B cell (primary cell): Measurements from ENCODE around the gene MAL. TPM values are rescaled to one million over a fixed set of nuclear protein-coding genes. Genes with fewer than 3 reads are reported as not detected.

Experiments
- ATAC-seq: fragments of 200-7000 bp; cut with Tn5 transposase; one replicate; pipeline ENCODE4 v1.10.0; 2021; ENCODE audit warnings: low read depth, mild to moderate bottlenecking, moderate number of reproducible peaks, moderate library complexity
- CTCF ChIA-PET: fragments of 350-600 bp; sonication (Branson Sonifier 250); formaldehyde crosslinking; loops from one replicate; lab custom pipeline; 2021; ENCODE audit warnings: antibody characterized with exemption, inconsistent platforms; lab: Charles Lee
- POLR2A ChIA-PET: fragments of 350-600 bp; sonication (Branson Sonifier 250); formaldehyde crosslinking; loops from one replicate; lab custom pipeline; 2021; ENCODE audit warnings: antibody characterized with exemption; lab: Charles Lee
- DNase-seq: peaks from one replicate; pipeline ENCODE4 v3.0.0; 2013
- H2AFZ ChIP-seq: 2 replicates; pipeline ENCODE4 v1.6.1; 2012; ENCODE audit warnings: mild to moderate bottlenecking, low read depth, low read length; ENCODE audit not compliant: insufficient read depth, poor library complexity, severe bottlenecking
- H3K27ac ChIP-seq, 2 donors: 1 replicate in 1 of 2; 2 replicates in 1 of 2; pipeline ENCODE4 v1.5.1; 2012 to 2013; ENCODE audit warnings: low read length in 2 of 2, mild to moderate bottlenecking in 2 of 2, moderate library complexity in 1 of 2
- H3K27me3 ChIP-seq, 4 experiments: fragments of 200-600 bp in 1 of 4; sonication (generic) in 1 of 4; replicated peaks in 1 of 4; 1 replicate in 2 of 4; 2 replicates in 2 of 4; pipeline versions ENCODE4 v1.6.1 to v1.7.0; 2013 to 2016; ENCODE audit warnings: low read length in 3 of 4, mild to moderate bottlenecking in 2 of 4, mixed read lengths in 1 of 4, moderate library complexity in 1 of 4; ENCODE audit not compliant: insufficient read depth in 4 of 4, control insufficient read depth in 3 of 4; ENCODE audit errors: control extremely low read depth in 1 of 4
- H3K36me3 ChIP-seq, 2 experiments: replicated peaks in 1 of 2; 1 replicate in 1 of 2; 2 replicates in 1 of 2; pipeline versions ENCODE4 v1.6.1 to v1.7.1; 2013; ENCODE audit warnings: low read length in 1 of 2; ENCODE audit not compliant: insufficient read depth in 2 of 2, control insufficient read depth in 1 of 2; ENCODE audit errors: control extremely low read depth in 1 of 2, extremely low read depth in 1 of 2
- H3K4me1 ChIP-seq, 2 donors: fragments of 200-600 bp in 1 of 2; sonication (generic) in 1 of 2; 1 replicate in 1 of 2; 2 replicates in 1 of 2; pipeline versions ENCODE4 v1.5.1 to v1.6.1; 2013 to 2017; ENCODE audit warnings: low read length in 2 of 2; ENCODE audit not compliant: control insufficient read depth in 2 of 2, insufficient read depth in 2 of 2
- H3K4me2 ChIP-seq: replicated peaks from 2 replicates; pipeline ENCODE3; 2012; ENCODE audit warnings: mild to moderate bottlenecking, low read depth, low read length; ENCODE audit not compliant: poor library complexity, severe bottlenecking
- H3K4me3 ChIP-seq, 5 experiments: fragments of 200-600 bp in 1 of 5; sonication (generic) in 1 of 5; 1 replicate in 3 of 5; 2 replicates in 2 of 5; pipeline versions ENCODE4 v1.5.1 to v1.7.0; 2011 to 2016; ENCODE audit warnings: low read length in 4 of 5, mild to moderate bottlenecking in 4 of 5, low read depth in 2 of 5, control low read depth in 1 of 5, moderate library complexity in 1 of 5; ENCODE audit not compliant: insufficient read depth in 1 of 5; ENCODE audit errors: control extremely low read depth in 1 of 5, extremely low read depth in 1 of 5
- H3K79me2 ChIP-seq: fragments of 200-600 bp; sonication (generic); one replicate; pipeline ENCODE4 v1.6.0; 2016; ENCODE audit warnings: low read length; ENCODE audit not compliant: control insufficient read depth, insufficient read depth
- H3K9ac ChIP-seq: fragments of 200-600 bp; sonication (generic); 2 replicates; pipeline ENCODE4 v1.6.1; 2017; ENCODE audit warnings: mild to moderate bottlenecking, low read length, moderate library complexity
- H3K9me3 ChIP-seq, 3 donors: one replicate each; pipeline versions ENCODE4 v1.6.1 to v1.7.1; 2013; ENCODE audit warnings: low read length in 2 of 3; ENCODE audit not compliant: control insufficient read depth in 2 of 3, insufficient read depth in 1 of 3; ENCODE audit errors: control extremely low read depth in 1 of 3
- H4K20me1 ChIP-seq: 2 replicates; pipeline ENCODE4 v1.6.0; 2012; ENCODE audit warnings: mild to moderate bottlenecking, low read length; ENCODE audit not compliant: insufficient read depth, control insufficient read depth, poor library complexity, severe bottlenecking
- H3K27ac Mint-ChIP-seq: one replicate; pipeline ENCODE4 v1.8.0; 2021; ENCODE audit warnings: mixed read lengths
- H3K27me3 Mint-ChIP-seq: one replicate; pipeline ENCODE4 v1.8.0; 2021; ENCODE audit warnings: mixed read lengths
- H3K4me1 Mint-ChIP-seq: one replicate; pipeline ENCODE4 v1.8.0; 2021; ENCODE audit warnings: mixed read lengths
- H3K4me3 Mint-ChIP-seq: one replicate; pipeline ENCODE4 v1.8.0; 2021; ENCODE audit warnings: mixed read lengths
- H3K9me3 Mint-ChIP-seq: one replicate; pipeline ENCODE4 v1.8.0; 2022; ENCODE audit warnings: mixed read lengths; ENCODE audit not compliant: insufficient read depth
- CTCF ChIP-seq: fragments of 200-600 bp; IDR thresholded peaks from one replicate; pipeline ENCODE4 v1.8.0; 2022; ENCODE audit warnings: antibody characterized with exemption, mild to moderate bottlenecking
- EZH2 ChIP-seq: IDR thresholded peaks from 2 replicates; pipeline ENCODE4 v1.6.1; 2012; ENCODE audit warnings: borderline replicate concordance, low read depth, mild to moderate bottlenecking, moderate library complexity, low read length; ENCODE audit not compliant: insufficient read depth, poor library complexity, severe bottlenecking
- WGBS: methylation state at CpG from one replicate; pipeline ENCODE4 v1.1.5; 2013; ENCODE audit warnings: missing lambda C conversion rate; ENCODE audit not compliant: insufficient coverage; 5-methylcytosine and 5-hydroxymethylcytosine counted together
- intact Hi-C: fragments of 100-400 bp; cut with micrococcal nuclease; formaldehyde crosslinking; loops from one replicate; pipeline ENCODE4 v1.10.0; 2022
- polyA plus RNA-seq: library from polyadenylated mRNA; depleted of rRNA; stranded (reverse); fragments of >200 nt; gene quantifications from 2 replicates; pipeline ENCODE4 v1.2.3, GENCODE V29; 2012
- total RNA-seq, 2 donors: library from RNA; stranded (reverse); fragments of 120-200 nt in 1 of 2; gene quantifications; 1 replicate in 1 of 2; 2 replicates in 1 of 2; pipeline versions ENCODE4 v1.2.3 to v1.2.4, GENCODE V29; 2013 to 2022

The MAL gene
- total and polyA plus RNA-seq, 2 donors (not counting 1 experiment from before 2014, with no cell fraction given), result 0.74 to 3.0 TPM

- H3K27ac Mint-ChIP-seq, result no peak overlapping the region
- no peak overlapping the region for H3K4me3 ChIP-seq
- no peak overlapping the region for H2AFZ ChIP-seq
- no peaks in the 10 kb centered on the region for H4K20me1 ChIP-seq
- POLR2A ChIA-PET, result no interaction called here
- no peaks in the 10 kb centered on the region for H3K9me3 Mint-ChIP-seq
- no peak overlapping the region for H3K4me2 ChIP-seq
- CTCF ChIA-PET, result no interaction called here
- ATAC-seq, result no peak
- H3K9me3 ChIP-seq, result no peaks in the 10 kb centered on the region
- no peak overlapping the region for H3K4me3 Mint-ChIP-seq
- H3K27ac ChIP-seq, result no peak overlapping the region
- intact Hi-C loops, result no loop called here
- no peaks in the 10 kb centered on the region for H3K79me2 ChIP-seq
- H3K27me3 ChIP-seq, result no peaks in the 10 kb centered on the region
- no peaks in the 10 kb centered on the region for H3K4me1 Mint-ChIP-seq
- no peaks in the 10 kb centered on the region for H3K4me1 ChIP-seq
- H3K9ac ChIP-seq, result no peak overlapping the region
- TF ChIP-seq CTCF (no peak), EZH2 (no peak)
- 98% methylated on average over 7 of the region's 8 CpGs for WGBS
- no peak for DNase-seq
- H3K36me3 ChIP-seq, result no peaks in the 10 kb centered on the region
- peaks cover 7% of the 10 kb centered on the region for H3K27me3 Mint-ChIP-seq
Measured at GRCh38 chr2:95007822-95008221, 17.7 kb upstream of the MAL start.

GRCh38 chr2:95008306-95008705 is 17.2 kb upstream of the MAL start:
- Histone ChIP-seq H3K9ac (no peak overlapping the region), H3K4me2 (no peak overlapping the region), H3K9me3 (no peaks in the 10 kb centered on the region), H3K4me1 (no peaks in the 10 kb centered on the region), H3K36me3 (no peaks in the 10 kb centered on the region), H3K27ac (no peak overlapping the region), H3K27me3 (no peaks in the 10 kb centered on the region), H3K79me2 (no peaks in the 10 kb centered on the region), H3K4me3 (no peak overlapping the region), H4K20me1 (no peaks in the 10 kb centered on the region), H2AFZ (no peak overlapping the region)
- WGBS, result 80% methylated on average over 1 of the region's 2 CpGs
- Mint-ChIP-seq H3K4me1 (no peaks in the 10 kb centered on the region), H3K27me3 (peaks cover 7% of the 10 kb centered on the region), H3K4me3 (no peak overlapping the region), H3K9me3 (no peaks in the 10 kb centered on the region), H3K27ac (no peak overlapping the region)
- ATAC-seq (no peak), DNase-seq (no peak)
- CTCF ChIA-PET, result no interaction called here
- POLR2A ChIA-PET, result no interaction called here
- intact Hi-C loops, result no loop called here
- TF ChIP-seq CTCF (no peak), EZH2 (no peak)
